OCI-LY3 (cell line): Measurements from ENCODE around the gene IHH.

Source experiments
- EZH2phosphoT487 ChIP-seq: fragments of 200-600 bp; shearing (Covaris generic); IDR thresholded peaks from 2 replicates; pipeline ENCODE4 v1.6.1; 2018; ENCODE audit warnings: antibody characterized with exemption, mixed run types, low read depth
- TF ChIP-seq, protein P1 (sequence below): fragments of 200-600, 300-600 bp; sonication (generic); IDR thresholded peaks from 2 replicates; pipeline ENCODE4 v1.5.1; 2014; ENCODE audit warnings: antibody characterized with exemption, low read length, low read depth

DNA sequence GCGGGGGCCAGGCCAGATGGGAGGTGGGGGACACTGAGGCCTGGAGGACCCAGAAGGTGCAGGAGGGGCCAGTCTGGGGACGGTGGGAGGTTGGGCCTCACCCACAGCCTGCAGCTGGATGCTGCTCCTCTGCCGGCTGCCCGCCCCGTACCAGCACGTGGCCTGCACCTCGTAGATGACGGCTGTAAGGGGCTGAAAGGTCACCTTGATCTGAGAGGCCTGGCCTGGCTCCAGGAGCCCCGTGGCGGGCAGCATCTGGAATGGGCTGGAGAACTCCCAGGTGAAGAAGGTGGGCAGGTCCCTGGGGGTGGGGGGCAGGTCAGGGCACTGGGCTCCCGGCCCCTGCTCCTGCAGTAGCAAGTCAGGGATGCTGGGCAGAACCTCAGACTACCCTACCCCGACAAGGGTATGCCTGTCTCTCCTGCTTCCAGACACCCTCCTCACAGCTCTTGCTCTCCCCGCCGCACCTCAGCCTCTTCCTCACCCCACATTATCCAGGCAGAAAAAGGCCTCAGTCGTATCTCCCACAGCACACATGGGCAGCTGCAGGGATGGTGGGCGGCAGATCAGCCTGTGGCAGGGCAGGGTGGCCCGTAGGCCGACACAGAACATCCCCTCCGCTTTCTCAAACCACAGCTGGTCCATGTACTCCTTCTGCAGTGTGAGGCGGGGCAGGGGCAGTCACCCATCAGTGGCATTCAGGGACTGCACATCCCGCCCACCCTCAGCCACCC, 29.5 kb downstream of the IHH start:
- TF ChIP-seq, protein P1, sequence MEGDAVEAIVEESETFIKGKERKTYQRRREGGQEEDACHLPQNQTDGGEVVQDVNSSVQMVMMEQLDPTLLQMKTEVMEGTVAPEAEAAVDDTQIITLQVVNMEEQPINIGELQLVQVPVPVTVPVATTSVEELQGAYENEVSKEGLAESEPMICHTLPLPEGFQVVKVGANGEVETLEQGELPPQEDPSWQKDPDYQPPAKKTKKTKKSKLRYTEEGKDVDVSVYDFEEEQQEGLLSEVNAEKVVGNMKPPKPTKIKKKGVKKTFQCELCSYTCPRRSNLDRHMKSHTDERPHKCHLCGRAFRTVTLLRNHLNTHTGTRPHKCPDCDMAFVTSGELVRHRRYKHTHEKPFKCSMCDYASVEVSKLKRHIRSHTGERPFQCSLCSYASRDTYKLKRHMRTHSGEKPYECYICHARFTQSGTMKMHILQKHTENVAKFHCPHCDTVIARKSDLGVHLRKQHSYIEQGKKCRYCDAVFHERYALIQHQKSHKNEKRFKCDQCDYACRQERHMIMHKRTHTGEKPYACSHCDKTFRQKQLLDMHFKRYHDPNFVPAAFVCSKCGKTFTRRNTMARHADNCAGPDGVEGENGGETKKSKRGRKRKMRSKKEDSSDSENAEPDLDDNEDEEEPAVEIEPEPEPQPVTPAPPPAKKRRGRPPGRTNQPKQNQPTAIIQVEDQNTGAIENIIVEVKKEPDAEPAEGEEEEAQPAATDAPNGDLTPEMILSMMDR = no peak
- TF ChIP-seq EZH2phosphoT487 = no peak
